ENCODE measurements around the gene SVBP.

GRCh38 chr1:42797979-42798378 is 19.2 kb downstream of the SVBP start:
- TF ChIP-seq EZH2 (IDR thresholded peaks at IDR 0.05; ENCODE audit: insufficient read depth, poor library complexity, severe bottlenecking): no peak
- TF ChIP-seq EZH2phosphoT487 (IDR thresholded peaks at IDR 0.05; ENCODE audit: insufficient read depth, low read depth): no peak
